Measurements from ENCODE around the gene HAGHL. TPM values are rescaled to one million over a fixed set of nuclear protein-coding genes. Genes with fewer than 3 reads are reported as not detected.

Gene HAGHL
- total RNA-seq, 2 donors from 2014 or later = 8.9 to 11.4 TPM

GRCh38 chr16:684961-685696 lies 41.8 kb upstream of the HAGHL start:
- Histone ChIP-seq H3K9ac (ENCODE audit: extremely low read depth, low read length, poor library complexity, severe bottlenecking) (no peak overlapping the region), H3K27me3 (ENCODE audit: control insufficient read depth, insufficient read depth, low read length, poor library complexity, severe bottlenecking) (no peaks in the 10 kb centered on the region), H3K4me1 (ENCODE audit: control insufficient read depth, insufficient read depth, low read length) (peaks cover 23% of the 10 kb centered on the region), H3K9me3 (ENCODE audit: control insufficient read depth, low read length) (no peaks in the 10 kb centered on the region), H3K36me3 (ENCODE audit: control insufficient read depth, insufficient read depth, low read length) (peaks cover 36% of the 10 kb centered on the region), H3K27ac (ENCODE audit: low read depth, low read length) (no peak overlapping the region), H3K4me3 (ENCODE audit: low read length) (no peak overlapping the region)
- no peaks in the 10 kb centered on the region for H3K9me3 Mint-ChIP-seq
- H3K36me3 Mint-ChIP-seq (ENCODE audit: low read depth) = peaks cover 36% of the 10 kb centered on the region
- TF ChIP-seq CTCF (conservative IDR thresholded peaks at IDR 0.05) = no peak
- 96% methylated on average over 56 to 61 of the region's 61 CpGs for WGBS, 2 experiments (ENCODE audit: insufficient coverage in 1 of 2, insufficient read length in 1 of 2)
- peaks cover 17% of the 10 kb centered on the region for H3K4me1 Mint-ChIP-seq
- H3K27ac Mint-ChIP-seq = no peak overlapping the region
- DNase-seq = no peak
- no peak overlapping the region for H3K4me3 Mint-ChIP-seq
- no peaks in the 10 kb centered on the region for H3K27me3 Mint-ChIP-seq (ENCODE audit: insufficient read depth)

DNA sequence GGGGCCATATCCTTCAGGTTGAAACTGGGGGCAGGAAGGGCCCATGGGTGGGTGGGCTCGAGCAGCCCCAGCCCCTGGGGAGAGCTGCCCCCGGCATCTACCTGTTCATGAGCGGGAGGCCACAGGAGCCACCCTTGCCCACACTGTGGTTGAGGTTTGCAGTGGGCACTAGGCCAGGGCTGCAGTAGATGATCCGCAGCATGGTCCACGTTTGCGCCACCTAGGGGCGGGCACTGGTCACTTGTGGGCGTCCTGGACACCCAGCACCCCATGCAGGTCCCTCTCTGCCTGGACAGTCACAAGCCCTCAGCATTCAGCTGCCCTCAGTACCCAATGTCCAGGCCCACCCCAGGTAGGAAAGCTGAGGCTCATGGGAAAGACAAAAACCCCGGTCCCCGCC lies 40.9 kb upstream of the HAGHL start:
- Histone ChIP-seq H3K27ac (ENCODE audit: low read depth, low read length) (no peak overlapping the region), H3K9me3 (ENCODE audit: control insufficient read depth, low read length) (no peaks in the 10 kb centered on the region), H3K4me1 (ENCODE audit: control insufficient read depth, insufficient read depth, low read length) (peaks cover 23% of the 10 kb centered on the region), H3K27me3 (ENCODE audit: control insufficient read depth, insufficient read depth, low read length, poor library complexity, severe bottlenecking) (peaks cover 4% of the 10 kb centered on the region), H3K9ac (ENCODE audit: extremely low read depth, low read length, poor library complexity, severe bottlenecking) (no peak overlapping the region), H3K4me3 (ENCODE audit: low read length) (no peak overlapping the region), H3K36me3 (ENCODE audit: control insufficient read depth, insufficient read depth, low read length) (peaks cover 36% of the 10 kb centered on the region)
- peaks cover 4% of the 10 kb centered on the region for H3K27me3 Mint-ChIP-seq (ENCODE audit: insufficient read depth)
- H3K9me3 Mint-ChIP-seq = no peaks in the 10 kb centered on the region
- DNase-seq = peak; percentile 84
- WGBS, 2 experiments (ENCODE audit: insufficient coverage in 1 of 2, insufficient read length in 1 of 2) = 85 to 86% methylated on average over 9 to 10 of the region's 10 CpGs
- TF ChIP-seq CTCF (conservative IDR thresholded peaks at IDR 0.05) = peak; percentile 71
- peak overlapping the region; percentile 24 for H3K4me3 Mint-ChIP-seq
- peaks cover 35% of the 10 kb centered on the region for H3K36me3 Mint-ChIP-seq (ENCODE audit: low read depth)
- H3K4me1 Mint-ChIP-seq = peaks cover 16% of the 10 kb centered on the region
- no peak overlapping the region for H3K27ac Mint-ChIP-seq

- DNase-seq = no peak
- peaks cover 11% of the 10 kb centered on the region for H3K27me3 ChIP-seq (ENCODE audit: control insufficient read depth, insufficient read depth, low read length, poor library complexity, severe bottlenecking)
- H3K4me1 Mint-ChIP-seq = peaks cover 10% of the 10 kb centered on the region
- H3K27me3 Mint-ChIP-seq (ENCODE audit: insufficient read depth) = peaks cover 11% of the 10 kb centered on the region
- H3K9ac ChIP-seq (ENCODE audit: extremely low read depth, low read length, poor library complexity, severe bottlenecking) = no peak overlapping the region
- H3K36me3 ChIP-seq (ENCODE audit: control insufficient read depth, insufficient read depth, low read length) = peaks cover 30% of the 10 kb centered on the region
- no peak overlapping the region for H3K27ac ChIP-seq (ENCODE audit: low read depth, low read length)
- H3K9me3 ChIP-seq (ENCODE audit: control insufficient read depth, low read length) = no peaks in the 10 kb centered on the region
- no peak for TF ChIP-seq CTCF (conservative IDR thresholded peaks at IDR 0.05)
- H3K4me3 ChIP-seq (ENCODE audit: low read length) = no peak overlapping the region
- H3K4me1 ChIP-seq (ENCODE audit: control insufficient read depth, insufficient read depth, low read length) = peaks cover 17% of the 10 kb centered on the region
- no peak overlapping the region for H3K4me3 Mint-ChIP-seq
- 96 to 98% methylated on average over 36 to 51 of the region's 51 CpGs for WGBS, 2 experiments (ENCODE audit: insufficient coverage in 1 of 2, insufficient read length in 1 of 2)
- peaks cover 29% of the 10 kb centered on the region for H3K36me3 Mint-ChIP-seq (ENCODE audit: low read depth)
- no peaks in the 10 kb centered on the region for H3K9me3 Mint-ChIP-seq
- no peak overlapping the region for H3K27ac Mint-ChIP-seq
Observed at GRCh38 chr16:686459-687260, 40.2 kb upstream of the HAGHL start.
